Measurements from ENCODE around the gene STX1B.
A peak's percentile ranks its signal among the peaks of the same experiment; 100 is the strongest.
"Not testable (repeated sequence)": the region's sequence is repeated elsewhere in the genome, so short reads cannot be mapped to it uniquely, and the experiment has no call there.

Gene STX1B

DNA sequence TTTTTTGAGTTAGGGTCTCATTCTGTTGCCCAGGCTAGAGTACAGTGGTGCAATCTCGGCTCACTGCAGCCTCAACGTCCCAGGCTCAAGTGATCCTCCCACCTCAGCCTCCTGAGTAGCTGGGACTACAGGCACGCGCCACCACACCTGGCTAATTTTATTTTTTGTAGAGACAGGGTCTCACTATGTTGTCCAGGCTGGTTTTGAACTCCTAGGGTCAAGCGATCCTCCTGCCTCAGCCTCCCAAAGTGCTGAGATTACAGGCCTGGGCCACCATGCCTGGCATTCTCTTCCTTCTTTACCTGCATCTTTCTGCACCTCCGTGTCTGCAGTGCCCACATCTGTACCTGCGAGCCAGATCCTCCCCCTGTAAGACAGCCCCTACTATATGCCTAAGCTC is 1.4 kb upstream of the STX1B start:
- DNase-seq: not testable (repeated sequence)

- no peak for DNase-seq
Observed at GRCh38 chr16:31009894-31010584, 399 bp downstream of the STX1B start.

GRCh38 chr16:31009120-31009519 is 1.3 kb downstream of the STX1B start:
- no peak for DNase-seq

GRCh38 chr16:31008551-31008950 is 1.9 kb downstream of the STX1B start:
- no peak for DNase-seq

- peak; percentile 58 for DNase-seq
Observed at GRCh38 chr16:31008149-31008548, 2.3 kb downstream of the STX1B start.

GRCh38 chr16:31007684-31008083 is 2.8 kb downstream of the STX1B start:
- no peak for DNase-seq

DNA sequence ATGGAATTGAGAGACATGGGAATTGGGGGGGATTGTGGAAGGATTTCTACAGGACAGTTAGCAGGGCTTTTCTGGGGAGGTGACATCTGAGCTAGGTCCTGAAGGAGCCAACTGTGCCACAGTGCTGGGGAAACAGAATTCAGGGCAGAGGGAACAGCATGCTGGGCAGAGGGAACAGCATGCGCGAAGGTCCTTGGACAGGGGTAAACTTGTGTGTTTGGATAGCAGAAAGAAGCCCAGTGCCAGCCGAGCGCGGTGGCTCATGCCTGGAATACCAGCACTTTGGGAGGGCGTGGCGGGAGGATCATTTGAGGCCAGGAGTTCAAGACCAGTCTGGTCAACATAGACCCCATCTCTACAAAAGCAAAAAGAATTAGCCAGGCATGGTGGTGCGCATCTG is 3.8 kb downstream of the STX1B start:
- no peak for DNase-seq

DNA sequence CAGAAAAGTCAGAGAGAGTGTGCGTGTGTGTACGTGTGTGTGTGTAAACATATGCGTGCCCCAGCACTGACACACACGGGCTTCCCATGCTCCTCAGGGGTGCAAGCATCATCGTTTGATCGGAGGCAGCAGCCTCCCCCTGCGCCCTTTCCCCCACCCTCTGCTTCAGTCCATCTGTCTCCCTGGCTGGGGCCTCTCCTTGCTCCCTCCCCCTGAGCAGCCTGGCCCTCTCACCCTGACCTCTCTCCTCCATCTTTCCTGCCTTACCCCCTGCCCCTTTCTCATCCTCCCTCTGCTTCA is 4.4 kb downstream of the STX1B start:
- DNase-seq: no peak

- no peak for DNase-seq
Observed at GRCh38 chr16:31005350-31006085, 4.9 kb downstream of the STX1B start.

DNA sequence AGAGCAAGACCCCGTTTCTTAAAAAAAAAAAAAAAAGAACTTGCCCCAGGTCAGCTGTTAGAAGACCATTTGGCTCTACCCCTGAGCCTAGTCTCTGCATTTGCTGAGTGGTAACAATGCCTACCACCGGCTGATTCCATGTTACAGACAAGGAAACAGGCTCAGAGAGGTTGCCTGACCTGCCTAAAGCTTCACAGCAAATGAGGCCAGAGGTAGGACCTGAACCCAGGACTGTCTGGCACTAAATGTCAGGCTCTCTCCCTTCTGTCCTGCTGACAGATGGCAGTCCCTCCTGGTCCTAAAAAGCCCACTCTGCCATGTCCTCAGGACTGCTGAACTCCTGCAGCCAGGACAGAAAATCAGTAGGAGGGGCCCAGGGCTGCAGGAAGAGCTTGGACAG is 5.8 kb downstream of the STX1B start:
- DNase-seq: no peak

GRCh38 chr16:31003744-31004143 is 6.7 kb downstream of the STX1B start:
- DNase-seq: no peak

DNA sequence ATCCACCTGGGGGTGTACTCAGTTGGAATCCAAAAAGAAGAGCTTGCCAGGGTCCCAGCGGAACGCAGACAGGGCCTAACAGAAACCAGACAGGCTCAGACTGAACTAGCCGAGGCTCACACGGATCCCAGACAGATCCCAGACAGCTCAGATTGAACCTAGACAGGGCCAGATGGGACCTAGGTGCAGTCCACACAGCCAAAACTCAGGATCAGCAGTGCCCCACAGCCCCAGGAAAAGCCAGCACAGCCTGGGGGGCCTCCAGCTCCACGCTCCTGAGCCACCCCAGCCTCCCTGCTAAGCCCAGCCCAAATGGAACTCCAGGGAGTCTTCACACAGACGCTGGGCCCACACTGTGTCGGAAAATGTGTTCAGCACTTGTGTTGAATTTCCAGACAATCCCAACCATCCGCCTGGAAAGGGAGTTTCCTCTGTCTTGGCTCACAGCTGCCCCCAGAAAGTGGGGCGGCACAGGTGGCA is 7.5 kb downstream of the STX1B start:
- DNase-seq: no peak

DNA sequence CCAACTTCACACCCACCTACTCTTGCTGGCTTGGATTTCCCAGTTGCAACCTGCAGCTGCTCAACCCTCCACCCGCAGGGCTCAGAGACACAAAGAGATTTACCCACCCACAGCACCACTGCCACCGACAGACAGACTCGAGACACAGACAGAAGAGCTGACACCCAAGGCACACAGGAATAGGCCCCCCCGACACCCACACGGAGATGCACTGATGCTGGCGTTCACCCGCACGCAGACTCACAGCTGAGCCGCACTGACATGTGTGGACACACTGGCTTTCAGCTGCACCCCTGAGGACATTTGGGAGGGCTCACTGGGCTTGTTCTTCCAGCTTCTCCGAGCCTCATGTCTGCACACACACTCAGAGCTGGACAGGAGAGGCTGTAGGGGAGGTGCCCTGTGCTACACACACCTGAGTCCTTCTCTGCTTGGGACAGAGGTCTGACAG is 8.2 kb downstream of the STX1B start:
- no peak for DNase-seq

DNA sequence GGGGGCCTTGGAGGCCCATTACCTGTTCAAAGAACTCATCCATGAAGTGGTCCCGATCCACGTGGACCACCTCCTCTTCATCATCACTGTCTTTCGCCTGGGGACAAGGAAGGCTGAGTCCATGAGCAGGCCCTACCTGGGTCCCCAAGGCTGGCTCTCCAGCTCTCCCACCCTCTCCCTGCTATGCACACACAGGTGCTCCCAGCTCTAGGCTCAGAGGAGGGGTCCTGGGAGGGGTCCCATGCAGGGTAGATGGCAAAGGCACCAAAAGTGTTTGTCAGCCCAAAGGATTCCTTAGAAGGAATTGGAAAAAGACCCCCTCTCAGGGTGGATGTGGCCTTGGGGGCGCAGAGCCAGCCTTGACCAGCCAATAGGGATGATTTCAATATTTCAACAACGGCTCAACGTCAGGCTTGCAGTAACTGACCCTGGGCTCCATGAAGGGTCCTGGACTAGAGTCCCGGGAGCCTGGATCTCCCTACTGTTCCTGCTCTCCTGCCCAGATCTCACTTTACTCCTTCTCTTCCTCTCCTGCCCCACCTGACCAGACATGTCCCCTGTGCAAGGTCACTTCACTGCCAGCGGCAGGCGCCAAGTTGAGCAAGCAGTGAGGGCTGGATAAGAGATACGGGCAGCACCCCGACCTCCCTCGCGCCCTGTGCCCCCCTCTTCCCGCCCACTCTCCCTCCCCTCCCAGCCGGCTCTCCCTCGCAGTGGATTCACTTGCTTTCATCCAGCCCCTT is 8.8 kb downstream of the STX1B start:
- DNase-seq: no peak

GRCh38 chr16:31000671-31001382 is 9.6 kb downstream of the STX1B start:
- no peak for DNase-seq

DNA sequence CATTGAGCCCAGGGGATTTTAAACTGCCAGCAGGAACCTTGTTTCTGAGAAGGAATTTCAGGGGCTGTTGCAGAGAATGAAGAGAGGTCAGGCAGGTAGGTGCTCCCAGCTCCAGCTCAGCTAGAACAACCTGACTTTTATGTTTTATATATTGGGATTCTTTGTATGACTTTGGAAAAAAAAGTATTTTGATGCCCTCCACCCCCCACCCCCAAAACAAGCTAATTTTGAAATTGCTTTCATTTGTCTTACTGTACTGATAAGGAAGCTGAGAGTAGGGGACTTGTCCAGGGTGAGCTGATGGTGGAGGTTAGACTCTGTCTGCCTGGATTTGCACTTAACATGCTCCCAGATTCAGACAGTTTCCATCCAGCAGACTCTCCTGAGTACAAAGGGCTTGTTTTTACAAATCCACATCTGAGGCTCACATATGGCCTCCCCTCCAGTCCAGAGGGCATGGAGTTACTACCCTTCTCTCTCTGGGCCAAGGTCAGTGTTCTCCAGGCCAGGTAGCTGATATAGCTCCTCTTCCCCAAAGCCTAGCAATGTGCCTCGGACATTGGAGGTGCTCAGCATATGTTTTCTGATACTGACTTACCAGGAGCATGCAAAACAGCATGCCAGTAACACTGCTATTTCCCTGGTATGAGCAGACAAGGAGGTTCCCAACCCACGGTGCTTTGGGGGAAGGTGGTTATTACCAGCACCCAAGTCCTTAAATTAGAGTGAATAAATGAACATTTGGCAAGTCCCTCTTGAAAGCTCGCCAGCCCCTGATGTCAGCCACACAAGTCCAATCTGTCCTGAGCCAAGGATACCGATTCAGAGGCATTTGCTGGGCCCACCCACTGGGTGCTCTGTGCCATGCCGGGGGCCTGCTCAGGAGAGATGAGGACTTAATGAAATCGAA is 11.3 kb downstream of the STX1B start:
- no peak for DNase-seq

DNA sequence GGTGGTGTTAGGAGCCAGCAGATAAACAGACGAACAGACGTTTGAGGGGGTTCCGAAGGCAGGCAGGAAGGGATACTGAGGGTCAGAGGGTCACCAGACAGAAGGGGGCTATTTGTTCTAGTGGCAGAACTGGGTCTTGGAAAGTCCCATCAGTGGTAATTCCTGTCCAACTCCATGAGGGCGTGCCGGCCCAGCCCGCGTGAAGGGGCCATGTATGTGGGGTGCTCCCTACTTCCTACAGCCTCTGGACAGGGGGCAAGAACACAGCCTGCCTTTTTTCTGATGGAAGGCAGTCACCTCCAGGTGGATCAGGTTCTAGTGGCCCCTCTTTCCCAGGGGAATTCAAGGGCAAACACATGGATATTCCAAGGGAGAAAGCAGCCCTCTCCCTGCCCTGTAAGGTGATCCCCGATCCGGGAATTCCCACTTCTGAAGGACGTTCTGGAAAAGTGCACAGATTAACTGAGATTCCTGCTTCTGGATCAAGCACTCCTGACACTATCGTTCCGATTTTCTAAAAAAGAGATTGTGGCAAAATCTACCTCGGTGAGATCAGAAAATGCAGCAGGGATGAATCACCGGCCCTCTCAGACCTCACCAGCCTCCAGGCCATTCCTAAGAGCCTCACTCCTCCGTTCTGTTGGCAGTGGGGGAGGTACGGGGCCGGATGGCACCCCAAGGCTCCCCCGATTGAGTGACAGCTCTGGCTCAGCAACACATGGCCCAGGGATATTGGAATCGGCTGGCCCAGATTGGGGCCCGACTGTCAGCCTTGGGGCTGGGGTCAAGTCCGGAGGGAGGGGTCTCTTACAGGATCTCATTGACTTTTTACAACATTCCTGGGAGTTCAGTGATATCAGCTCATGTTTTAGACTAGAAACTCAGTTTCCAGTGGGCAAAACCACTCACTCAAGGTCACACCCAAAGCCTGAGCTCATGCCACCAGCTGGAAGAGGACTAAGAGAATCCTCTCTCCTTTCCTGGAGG is 12.4 kb downstream of the STX1B start:
- DNase-seq: peak; percentile 83

- no peak for DNase-seq
Observed at GRCh38 chr16:30996985-30997724, 13.3 kb downstream of the STX1B start.

DNA sequence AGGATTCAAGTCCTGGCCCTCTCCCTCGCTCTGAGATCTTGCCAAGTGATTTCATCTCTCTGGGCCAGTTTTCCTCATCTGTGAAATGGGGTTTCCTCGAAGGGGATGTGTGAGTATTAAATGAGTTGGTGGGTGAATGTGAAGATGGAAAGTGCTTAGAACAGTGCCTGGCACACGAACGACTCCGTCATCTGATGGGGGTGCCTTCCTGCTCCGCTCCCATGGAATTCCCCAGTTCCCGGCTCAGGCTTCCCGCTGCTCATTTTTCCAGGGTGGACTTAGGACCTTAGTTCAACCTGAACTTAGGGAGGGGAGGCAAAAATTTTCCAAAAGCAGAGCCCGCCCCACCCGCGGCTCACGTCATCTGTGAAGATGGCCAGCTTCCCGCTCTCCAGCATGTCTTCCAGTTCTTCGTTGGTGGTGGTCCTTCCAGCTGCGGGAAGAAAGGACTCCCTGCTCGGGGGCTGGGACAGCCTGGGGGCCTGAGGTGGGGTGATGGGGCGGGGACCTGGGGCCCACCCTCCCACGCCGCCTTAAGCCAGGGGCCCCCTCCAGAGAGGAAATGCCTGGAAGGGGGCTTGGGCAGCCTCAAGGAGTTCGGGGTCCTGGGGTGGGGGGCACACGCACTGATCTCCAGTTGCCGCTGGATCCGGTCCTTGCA is 14.0 kb downstream of the STX1B start:
- DNase-seq: no peak

GRCh38 chr16:30995927-30996323 is 14.5 kb downstream of the STX1B start:
- DNase-seq: no peak
